ENCODE measurements around the gene AHNAK. TPM values are rescaled to one million over a fixed set of nuclear protein-coding genes. Genes with fewer than 3 reads are reported as not detected.
"Not testable (repeated sequence)": the region's sequence is repeated elsewhere in the genome, so short reads cannot be mapped to it uniquely, and the experiment has no call there.

AHNAK gene
- polyA plus RNA-seq, 12 donors = 101 to 395 (median 301) TPM

- no peak for DNase-seq
Measured at GRCh38 chr11:62391642-62392425, 154.8 kb downstream of the AHNAK start.

DNA sequence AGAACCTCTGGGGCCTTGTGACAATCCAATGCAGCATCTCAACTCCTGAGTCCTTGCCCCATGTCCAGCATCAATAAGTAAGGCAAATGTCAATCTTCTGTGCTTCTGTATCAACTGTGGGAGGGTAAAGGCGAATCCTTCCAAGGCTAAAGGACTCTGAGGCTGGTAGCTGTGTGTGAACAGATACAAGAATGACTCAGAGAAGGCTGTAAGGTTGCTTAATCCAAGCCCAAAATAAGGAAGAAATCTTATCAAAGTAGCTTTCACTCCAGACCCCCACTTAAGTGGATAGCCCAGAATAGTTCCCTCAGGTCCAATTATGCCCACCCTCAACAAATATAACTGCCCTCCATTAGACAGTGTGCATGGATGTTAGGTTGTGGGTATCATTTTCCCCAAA lies 155.9 kb downstream of the AHNAK start:
- no peak for DNase-seq

DNA sequence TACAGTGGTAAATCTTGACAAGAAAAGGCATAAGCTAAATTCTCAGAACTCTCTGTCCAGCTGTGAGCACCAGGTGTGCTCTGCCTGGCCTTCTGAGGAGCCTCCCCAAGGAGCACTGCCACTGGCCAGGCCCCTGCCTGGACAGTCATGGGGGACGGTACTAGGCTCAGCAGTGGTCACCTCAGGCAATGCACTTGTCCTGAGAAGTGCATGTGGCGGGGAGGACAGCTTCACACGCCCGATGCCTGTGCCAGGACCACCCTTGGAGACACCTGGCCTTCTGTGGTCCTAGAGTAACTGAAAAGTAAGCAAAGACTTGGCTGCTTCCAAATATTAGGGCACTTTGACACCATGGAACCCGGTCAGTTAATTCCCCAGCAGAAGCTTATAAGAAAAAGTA lies 156.4 kb downstream of the AHNAK start:
- DNase-seq = no peak

- no peak for DNase-seq
Measured at GRCh38 chr11:62388999-62389398, 157.6 kb downstream of the AHNAK start.

DNA sequence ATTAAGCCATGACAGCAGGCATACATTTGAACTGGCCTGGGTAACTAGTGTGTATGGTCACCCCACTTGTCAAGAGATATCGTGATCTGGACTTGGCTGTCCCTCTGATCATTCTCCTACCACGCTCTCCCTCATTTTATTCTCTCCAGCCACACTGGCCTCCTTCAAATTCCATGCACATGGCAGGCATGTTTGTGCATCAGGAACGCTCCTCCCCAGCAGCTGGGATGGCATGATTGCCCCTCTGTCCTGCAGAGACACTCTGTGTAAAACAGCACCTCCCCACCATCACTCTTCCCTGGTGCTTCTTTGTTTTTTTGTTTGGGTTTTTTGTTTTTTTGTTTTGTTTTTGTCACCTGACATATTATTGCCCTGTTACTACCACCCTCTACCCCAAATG lies 159.2 kb downstream of the AHNAK start:
- no peak for DNase-seq

- DNase-seq = not testable (repeated sequence)
Measured at GRCh38 chr11:62386083-62386482, 160.5 kb downstream of the AHNAK start.

GRCh38 chr11:62383822-62384221 lies 162.8 kb downstream of the AHNAK start:
- DNase-seq = no peak

Other genes starting within 250 kb of the AHNAK start
- gene SCGB1D4, start 247.7 kb downstream of the AHNAK start, polyA plus RNA-seq (ENCODE audit: insufficient read length in 12 of 12) = not detected
- 10 to 100 TPM in 1 of 12 donors, 1 to 10 TPM in 10, not detected in 1; 2.1 to 19.4 (median 3.7) TPM for gene ASRGL1, start 209.4 kb downstream of the AHNAK start, polyA plus RNA-seq (ENCODE audit: insufficient read length in 12 of 12)
- gene SCGB1A1, start 127.8 kb downstream of the AHNAK start, polyA plus RNA-seq (ENCODE audit: insufficient read length in 12 of 12) = not detected
- 1,000 to 10,000 TPM in 11 of 12 donors, 100 to 1,000 TPM in 1; 357 to 3,515 (median 3,174) TPM for gene EEF1G, start 27.1 kb upstream of the AHNAK start, polyA plus RNA-seq (ENCODE audit: insufficient read length in 12 of 12)
- gene TUT1, start 44.7 kb upstream of the AHNAK start, polyA plus RNA-seq (ENCODE audit: insufficient read length in 12 of 12) = 10 to 100 TPM in 10 of 12 donors, 1 to 10 TPM in 1, not detected in 1; 7.8 to 17.4 (median 14.4) TPM
- 100 to 1,000 TPM in 1 of 12 donors, 10 to 100 TPM in 11; 29.1 to 168 (median 45.1) TPM for gene MTA2, start 55.1 kb upstream of the AHNAK start, polyA plus RNA-seq (ENCODE audit: insufficient read length in 12 of 12)
- gene EML3, start 66.0 kb upstream of the AHNAK start, polyA plus RNA-seq (ENCODE audit: insufficient read length in 12 of 12) = 10 to 100 TPM in 11 of 12 donors, not detected in 1; 12.1 to 35.5 (median 16.2) TPM
- 1 to 10 TPM in 9 of 12 donors, under 1 TPM in 1, not detected in 2; 0.87 to 3.2 (median 1.6) TPM for gene ROM1, start 66.5 kb upstream of the AHNAK start, polyA plus RNA-seq (ENCODE audit: insufficient read length in 12 of 12)
- 10 to 100 TPM in 11 of 12 donors, not detected in 1; 13.2 to 40.2 (median 15.7) TPM for gene B3GAT3, start 75.2 kb upstream of the AHNAK start, polyA plus RNA-seq (ENCODE audit: insufficient read length in 12 of 12)
- gene GANAB, start 99.8 kb upstream of the AHNAK start, polyA plus RNA-seq (ENCODE audit: insufficient read length in 12 of 12) = 100 to 1,000 TPM; 131 to 283 (median 176) TPM
- 10 to 100 TPM in 7 of 12 donors, 1 to 10 TPM in 4, not detected in 1; 8.0 to 13.0 (median 10.7) TPM for gene INTS5, start 106.5 kb upstream of the AHNAK start, polyA plus RNA-seq (ENCODE audit: insufficient read length in 12 of 12)
- 10 to 100 TPM in 11 of 12 donors, not detected in 1; 27.4 to 66.5 (median 34.9) TPM for gene C11orf98, start 118.4 kb upstream of the AHNAK start, polyA plus RNA-seq (ENCODE audit: insufficient read length in 12 of 12)
- 1 to 10 TPM in 10 of 12 donors, not detected in 2; 2.3 to 3.6 (median 2.8) TPM for gene CSKMT, start 118.5 kb upstream of the AHNAK start, polyA plus RNA-seq (ENCODE audit: insufficient read length in 12 of 12)
- 1 to 10 TPM in 10 of 12 donors, not detected in 2; 4.2 to 6.5 (median 4.7) TPM for gene UQCC3, start 124.9 kb upstream of the AHNAK start, polyA plus RNA-seq (ENCODE audit: insufficient read length in 12 of 12)
- gene LBHD1, start 125.5 kb upstream of the AHNAK start, polyA plus RNA-seq (ENCODE audit: insufficient read length in 12 of 12) = 1 to 10 TPM in 11 of 12 donors, not detected in 1; 3.3 to 9.5 (median 6.4) TPM
- gene UBXN1, start 132.3 kb upstream of the AHNAK start, polyA plus RNA-seq (ENCODE audit: insufficient read length in 12 of 12) = 100 to 1,000 TPM in 11 of 12 donors, not detected in 1; 110 to 172 (median 124) TPM
- gene LRRN4CL, start 142.7 kb upstream of the AHNAK start, polyA plus RNA-seq (ENCODE audit: insufficient read length in 12 of 12) = 10 to 100 TPM in 11 of 12 donors, not detected in 1; 13.6 to 31.1 (median 17.5) TPM
- 10 to 100 TPM in 11 of 12 donors, not detected in 1; 16.3 to 71.7 (median 23.7) TPM for gene BSCL2, start 160.6 kb upstream of the AHNAK start, polyA plus RNA-seq (ENCODE audit: insufficient read length in 12 of 12)
- 1 to 10 TPM in 1 of 12 donors, under 1 TPM in 8, not detected in 3; 0.34 to 1.2 (median 0.70) TPM for gene GNG3, start 160.9 kb upstream of the AHNAK start, polyA plus RNA-seq (ENCODE audit: insufficient read length in 12 of 12)
- gene HNRNPUL2, start 180.7 kb upstream of the AHNAK start, polyA plus RNA-seq (ENCODE audit: insufficient read length in 12 of 12) = 10 to 100 TPM in 11 of 12 donors, not detected in 1; 40.6 to 57.1 (median 49.4) TPM
- gene TTC9C, start 181.7 kb upstream of the AHNAK start, polyA plus RNA-seq (ENCODE audit: insufficient read length in 12 of 12) = 10 to 100 TPM in 11 of 12 donors, not detected in 1; 26.5 to 59.9 (median 30.2) TPM
- gene ZBTB3, start 207.4 kb upstream of the AHNAK start, polyA plus RNA-seq (ENCODE audit: insufficient read length in 12 of 12) = 1 to 10 TPM in 10 of 12 donors, not detected in 2; 3.1 to 5.1 (median 4.2) TPM
- 100 to 1,000 TPM in 2 of 12 donors, 10 to 100 TPM in 9, not detected in 1; 60.7 to 102 (median 88.3) TPM for gene POLR2G, start 214.8 kb upstream of the AHNAK start, polyA plus RNA-seq (ENCODE audit: insufficient read length in 12 of 12)
- 10 to 100 TPM in 11 of 12 donors, not detected in 1; 11.8 to 67.7 (median 14.6) TPM for gene TAF6L, start 224.6 kb upstream of the AHNAK start, polyA plus RNA-seq (ENCODE audit: insufficient read length in 12 of 12)
- 10 to 100 TPM in 11 of 12 donors, not detected in 1; 25.7 to 41.4 (median 28.8) TPM for gene TMEM179B, start 240.6 kb upstream of the AHNAK start, polyA plus RNA-seq (ENCODE audit: insufficient read length in 12 of 12)
- 10 to 100 TPM in 10 of 12 donors, not detected in 2; 11.9 to 16.9 (median 15.1) TPM for gene TMEM223, start 245.2 kb upstream of the AHNAK start, polyA plus RNA-seq (ENCODE audit: insufficient read length in 12 of 12)